Medulla oblongata (tissue), 1 donor: ENCODE measurements around the gene DSCAM.
"Not testable (repeated sequence)": the region's sequence is repeated elsewhere in the genome, so short reads cannot be mapped to it uniquely, and the experiment has no call there.

Experiments used
- DNase-seq: peaks from one replicate; pipeline ENCODE4 v3.0.0-alpha.2; 2015; ENCODE audit errors: extremely low spot score

The DSCAM gene

DNA sequence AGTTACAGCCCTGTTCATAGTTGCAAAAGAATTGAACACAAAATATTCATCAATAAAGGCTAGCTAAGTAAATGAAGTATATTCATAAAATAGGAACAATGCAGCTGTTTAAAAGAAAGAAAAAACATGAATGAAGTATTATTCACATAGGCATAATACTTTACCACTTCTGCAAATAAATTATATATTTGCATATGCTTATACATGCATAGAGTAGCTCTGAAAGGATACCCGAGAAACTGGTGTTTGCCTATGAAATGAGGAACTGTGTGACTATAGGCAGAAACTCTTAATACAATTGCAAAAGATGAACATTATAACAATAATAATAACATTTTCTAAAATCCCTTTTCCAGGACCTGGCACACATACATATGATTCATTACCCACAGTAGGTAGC, 385.9 kb downstream of the DSCAM start:
- DNase-seq = no peak

DNA sequence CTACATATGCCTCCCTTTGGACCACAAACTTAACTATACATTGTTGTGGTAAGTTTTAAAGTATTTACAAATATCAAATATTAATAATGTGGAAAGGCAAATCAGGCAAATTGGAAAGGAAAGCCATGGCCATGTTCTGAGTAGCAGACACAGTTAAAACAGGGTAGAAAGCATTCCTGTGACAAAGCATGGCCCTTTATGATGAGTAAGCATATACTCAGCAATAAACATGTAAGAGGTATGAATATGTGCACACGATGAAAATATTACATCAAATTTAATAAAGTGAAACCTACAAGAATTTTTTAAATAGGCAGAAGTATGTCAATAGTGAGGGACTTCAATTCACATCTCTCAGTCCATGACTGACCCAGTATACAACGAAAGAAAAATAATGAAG, 389.2 kb downstream of the DSCAM start:
- DNase-seq = no peak

DNA sequence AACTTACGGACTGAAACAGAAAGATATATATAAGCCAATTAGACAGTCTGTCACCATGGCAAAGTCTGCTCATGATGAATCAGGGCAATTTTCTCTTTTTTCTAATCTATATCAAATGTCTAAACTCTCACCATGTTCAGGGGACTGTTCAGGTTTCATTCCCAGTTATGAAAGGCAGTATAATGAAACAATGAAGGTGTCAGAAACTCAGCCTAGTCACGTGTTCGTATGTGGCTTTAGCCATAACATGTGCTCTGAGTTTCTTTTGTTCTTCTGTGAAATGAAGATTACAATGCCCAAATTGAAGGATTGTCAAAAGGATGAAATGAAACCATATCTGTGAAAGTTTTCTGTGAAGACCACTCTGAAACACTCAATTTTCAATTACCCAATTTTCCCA, 392.9 kb downstream of the DSCAM start:
- no peak for DNase-seq

DNA sequence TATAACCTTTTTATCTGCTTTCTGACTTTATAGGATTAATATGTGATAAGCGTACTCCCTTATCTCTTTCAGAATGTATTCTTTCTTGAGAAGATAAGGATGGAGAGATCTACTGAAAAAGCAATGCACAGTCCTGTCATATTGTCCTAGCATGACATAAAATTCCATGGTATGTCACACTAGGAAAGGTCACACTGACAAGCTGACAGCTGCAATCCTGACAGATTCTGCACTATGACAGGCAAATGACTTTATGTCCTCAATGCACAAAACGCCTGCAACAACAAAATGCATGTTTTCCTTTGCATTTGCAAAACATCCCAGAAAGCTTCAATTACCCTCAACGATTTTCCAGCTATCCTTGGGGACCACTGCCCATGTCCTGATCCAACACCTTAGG, 393.8 kb downstream of the DSCAM start:
- no peak for DNase-seq

DNA sequence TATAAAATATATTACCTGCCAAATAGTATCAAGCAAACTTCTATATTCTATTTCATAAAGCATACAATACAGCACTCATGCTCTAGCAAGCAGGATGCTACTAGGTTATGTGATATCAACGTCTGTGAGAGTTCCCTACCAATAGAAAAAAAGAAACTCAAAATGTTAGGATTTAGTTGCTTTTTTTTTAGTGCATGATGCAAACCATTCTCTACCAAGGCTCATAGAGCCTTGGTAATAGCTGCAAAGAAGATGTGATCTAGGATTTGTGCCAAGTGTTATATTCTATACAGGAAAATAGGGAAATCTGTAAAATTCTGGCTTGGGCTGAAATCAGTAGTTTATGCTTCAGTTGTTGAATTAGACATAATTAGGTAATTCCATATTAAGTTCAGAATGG, 394.4 kb downstream of the DSCAM start:
- no peak for DNase-seq

DNA sequence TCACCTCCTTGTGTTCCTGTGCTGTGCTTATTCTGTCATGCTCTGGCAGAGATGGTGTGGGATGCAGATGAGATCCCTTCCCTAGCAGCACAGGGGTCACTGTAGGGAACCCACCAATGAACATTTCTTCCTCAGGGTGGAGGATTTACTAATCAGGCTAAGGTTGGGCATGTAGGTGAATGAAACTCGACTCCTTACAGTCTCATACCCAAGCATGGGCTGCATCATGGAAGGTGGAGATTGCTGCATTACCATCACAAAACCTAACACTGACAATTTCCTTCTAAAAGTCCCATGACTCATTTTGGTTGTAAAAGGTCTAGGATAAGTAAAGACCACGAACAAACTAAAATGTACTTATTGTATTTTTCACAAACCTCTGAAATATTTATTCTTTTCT, 399.9 kb downstream of the DSCAM start:
- DNase-seq = no peak

DNA sequence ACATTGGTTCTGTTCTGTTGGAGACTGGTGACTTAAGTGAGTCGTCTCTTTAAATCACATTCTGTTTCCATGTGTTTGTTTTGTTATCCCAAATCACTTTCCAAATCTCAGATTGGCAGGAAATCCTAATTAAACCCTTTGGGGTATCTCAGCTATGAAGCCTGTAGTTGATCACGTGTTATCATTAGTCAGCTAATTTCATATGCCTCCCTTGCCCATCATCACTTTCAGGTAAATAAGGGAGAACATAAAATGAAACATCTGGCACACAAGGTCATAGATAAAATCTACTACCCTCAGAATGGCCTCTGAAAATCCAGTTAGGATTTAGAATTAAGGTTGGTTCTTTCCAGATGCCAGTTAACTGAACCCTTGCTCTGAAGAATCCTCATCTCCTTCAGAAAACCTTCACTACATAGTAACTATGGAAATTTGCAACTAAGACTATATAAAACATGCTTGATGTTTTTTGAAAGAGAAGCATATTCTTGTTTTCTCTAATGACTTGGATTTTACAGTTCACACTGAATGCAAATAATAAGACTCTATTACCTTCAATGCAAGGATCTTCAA, 401.5 kb downstream of the DSCAM start:
- DNase-seq = no peak

DNA sequence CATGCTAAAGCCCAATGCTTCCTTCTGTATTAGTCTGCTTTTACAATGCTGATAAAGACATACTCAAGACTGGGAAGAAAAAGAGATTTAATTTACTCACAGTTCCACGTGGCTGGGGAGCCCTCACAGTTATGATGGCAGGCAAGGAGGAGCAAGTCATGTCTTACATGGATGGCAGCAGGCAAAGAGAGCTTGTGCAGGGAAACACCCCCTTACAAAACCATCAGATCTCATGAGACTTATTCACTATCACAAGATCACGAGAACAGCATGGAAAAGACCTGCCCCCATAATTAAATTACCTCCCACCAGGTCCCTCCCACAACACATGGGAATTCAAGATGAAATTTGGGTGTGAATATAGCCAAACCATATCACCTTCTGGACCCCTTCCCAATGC, 407.4 kb downstream of the DSCAM start:
- not testable (repeated sequence) for DNase-seq

DNA sequence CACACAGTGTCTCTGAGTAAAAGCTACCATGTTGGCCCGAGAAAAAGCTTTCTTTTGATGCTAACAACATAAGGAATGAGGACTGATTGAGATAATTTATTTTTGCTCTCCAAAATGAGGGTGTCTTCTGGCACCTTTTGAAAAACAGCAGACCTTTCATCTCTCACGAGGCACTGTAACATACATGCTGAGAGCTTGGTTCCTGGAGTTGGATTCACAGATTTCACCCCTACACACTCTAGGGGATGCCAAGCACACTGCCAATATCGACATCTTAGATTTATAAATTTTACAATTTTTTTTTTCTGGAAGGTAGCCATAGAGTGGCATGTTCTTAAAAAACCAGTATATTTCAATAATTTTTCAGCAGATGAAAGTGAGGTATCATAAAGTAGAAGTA, 408.3 kb downstream of the DSCAM start:
- no peak for DNase-seq

DNA sequence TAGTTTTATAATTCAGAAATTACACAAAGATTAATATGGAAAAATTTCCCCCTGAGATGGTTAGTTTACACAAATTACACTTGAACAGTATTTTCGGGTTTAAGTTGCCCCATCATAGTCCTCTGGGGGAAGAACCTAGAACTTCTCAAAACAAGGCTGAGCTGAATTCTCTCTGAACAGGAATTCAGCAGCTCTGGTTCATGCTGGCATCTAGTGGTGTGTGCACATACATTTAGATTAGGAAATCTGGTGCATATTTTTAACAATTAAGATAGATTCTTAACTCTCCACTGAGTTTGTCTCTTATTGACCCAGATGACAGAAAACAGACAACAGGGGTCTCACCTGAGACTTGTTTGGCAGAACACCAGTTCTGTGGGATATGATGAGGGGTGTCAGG, 410.7 kb downstream of the DSCAM start:
- DNase-seq = no peak

DNA sequence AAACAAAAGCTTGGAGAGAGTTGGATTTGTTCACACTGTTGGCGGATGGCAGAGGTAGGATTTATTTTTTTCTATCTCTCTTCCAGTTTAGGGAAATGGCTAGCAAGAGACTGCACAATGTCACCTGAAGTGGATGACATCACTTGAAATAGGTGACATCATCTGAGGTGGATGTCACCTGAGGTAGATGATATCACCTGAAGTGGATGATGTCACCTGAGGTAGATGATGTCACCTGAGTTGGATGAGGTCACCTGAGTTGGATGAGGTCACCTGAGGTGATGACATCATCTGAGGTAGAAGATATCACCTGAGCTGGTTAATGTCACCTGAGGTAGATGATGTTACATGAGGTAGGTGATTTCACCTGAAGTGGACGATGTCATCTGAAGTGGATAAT, 413.4 kb downstream of the DSCAM start:
- no peak for DNase-seq

DNA sequence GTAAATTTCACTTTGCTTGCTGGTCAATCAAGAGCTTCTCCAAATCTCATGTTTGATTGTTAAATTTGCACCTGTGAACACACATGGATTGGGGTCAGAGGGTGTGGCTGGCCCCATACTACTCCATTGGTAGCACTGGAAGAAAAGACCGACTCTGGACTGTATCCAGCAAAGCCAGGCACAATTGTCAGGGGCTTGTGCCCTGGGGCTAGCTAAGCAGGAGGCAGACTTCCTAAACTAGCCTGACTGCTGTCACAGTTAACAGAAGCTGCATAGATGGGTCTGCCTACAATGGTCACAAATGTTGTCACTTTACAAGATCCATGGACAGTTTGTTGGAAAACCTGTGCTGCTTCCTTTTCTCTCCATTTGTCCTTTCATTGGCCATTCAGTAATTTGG, 421.0 kb downstream of the DSCAM start:
- DNase-seq = no peak

DNA sequence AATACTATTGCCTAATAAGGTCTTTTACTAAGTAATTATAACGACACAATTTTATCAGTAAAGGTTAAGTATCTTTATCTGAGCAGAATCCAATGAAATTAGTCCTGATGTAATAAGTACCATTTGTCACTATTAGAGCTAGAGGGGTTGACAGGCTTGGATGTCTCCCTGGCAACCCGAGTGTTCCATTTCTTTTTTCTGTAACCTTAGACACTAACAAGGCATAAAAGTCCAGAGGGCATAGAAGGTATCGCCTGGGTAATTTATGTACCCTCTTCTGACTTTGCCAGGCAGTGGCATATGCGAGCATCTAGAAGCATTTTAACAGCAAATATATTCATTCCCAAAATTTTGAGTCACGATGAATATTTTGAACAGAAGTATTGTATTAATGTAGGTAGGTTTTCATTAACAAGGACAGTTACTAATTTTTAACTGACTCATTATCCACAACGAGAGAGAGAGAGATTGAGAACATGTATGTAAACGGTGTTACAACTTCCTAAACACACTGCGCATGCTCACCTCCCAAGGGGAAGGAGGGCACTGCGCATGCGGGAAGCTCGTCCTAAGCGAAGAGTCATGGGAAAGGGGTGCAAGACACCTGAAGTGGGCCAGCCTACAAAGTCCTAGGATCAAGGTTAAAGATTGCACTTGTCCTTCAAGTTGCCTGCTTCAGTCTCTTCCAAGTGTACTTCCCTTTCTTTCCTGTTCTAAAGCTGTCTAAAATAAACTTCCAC, 423.9 kb downstream of the DSCAM start:
- no peak for DNase-seq

DNA sequence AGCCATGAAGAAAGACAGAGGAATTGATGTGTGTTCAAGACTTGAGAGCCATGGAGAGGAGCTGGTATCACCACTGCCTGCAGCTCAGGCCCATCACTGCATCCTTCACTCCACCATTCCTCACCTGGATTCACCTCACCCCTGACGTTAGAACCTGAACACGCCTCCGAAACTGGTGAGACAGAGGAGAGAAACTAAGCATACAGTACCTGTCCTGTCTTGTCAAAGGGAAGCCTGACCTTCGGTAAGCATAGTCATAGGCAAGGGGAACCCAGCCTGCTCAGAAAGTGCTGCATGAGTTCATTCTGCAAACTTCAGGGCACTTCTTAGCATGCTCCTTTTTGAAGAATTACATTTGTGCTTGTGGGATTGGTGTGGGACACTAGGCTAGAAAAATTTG, 425.8 kb downstream of the DSCAM start:
- DNase-seq = no peak

DNA sequence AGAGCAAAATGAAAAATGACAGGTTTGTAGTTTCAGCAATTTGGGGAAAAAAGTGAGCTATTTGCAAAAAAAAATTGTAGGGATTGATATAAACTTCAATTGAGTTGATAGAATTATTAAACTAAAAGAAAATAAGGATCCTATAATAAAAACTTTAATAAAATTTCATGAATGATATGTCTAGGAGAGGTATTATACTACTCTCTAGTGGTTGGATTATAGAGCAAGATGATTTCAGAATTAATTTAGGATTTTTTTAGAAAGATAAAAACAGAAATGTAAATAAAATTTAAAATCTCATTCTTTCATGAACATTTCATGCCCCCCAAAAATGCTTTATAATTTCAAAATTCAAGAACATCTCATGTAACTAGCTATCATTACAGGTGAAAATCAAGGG, 430.4 kb downstream of the DSCAM start:
- DNase-seq = no peak

DNA sequence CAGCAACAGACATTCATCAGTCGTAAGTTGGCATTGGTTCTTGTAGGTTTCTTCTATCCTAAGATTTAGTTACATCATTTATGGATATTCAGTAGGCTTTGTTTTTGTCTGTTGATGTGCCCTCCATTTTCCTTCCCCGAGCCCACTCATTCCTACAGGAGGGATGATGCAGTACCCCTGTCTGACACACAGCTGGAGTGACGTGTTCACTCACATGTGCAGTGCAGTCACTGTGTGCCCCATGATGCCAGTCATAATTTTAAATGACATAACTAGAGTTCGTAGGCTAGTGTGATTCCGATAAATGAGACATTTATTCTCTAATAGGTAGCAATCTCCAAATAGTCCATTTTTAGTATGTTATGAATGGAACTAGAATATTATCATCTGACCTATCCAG, 438.4 kb downstream of the DSCAM start:
- DNase-seq = no peak

DNA sequence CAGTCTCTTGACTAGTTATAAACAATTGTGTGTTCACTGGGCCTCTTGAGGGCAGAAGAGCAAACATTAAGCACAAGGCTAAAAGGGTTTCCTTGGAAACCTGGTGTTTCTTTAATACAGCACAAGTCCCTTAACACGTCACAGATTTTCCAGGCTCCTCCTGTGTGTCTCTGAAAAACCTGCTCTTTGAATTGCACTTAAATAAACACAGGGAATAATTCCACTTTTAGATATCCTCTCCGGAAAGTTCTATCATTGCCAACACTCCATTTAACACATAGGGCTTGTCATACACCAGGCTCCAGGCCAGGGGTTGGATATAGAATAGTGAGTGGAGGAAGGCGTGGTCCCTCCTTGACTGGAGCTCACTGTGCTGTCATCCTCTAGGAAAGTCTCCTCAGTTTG, 442.6 kb downstream of the DSCAM start:
- peak; percentile 47 for DNase-seq

DNA sequence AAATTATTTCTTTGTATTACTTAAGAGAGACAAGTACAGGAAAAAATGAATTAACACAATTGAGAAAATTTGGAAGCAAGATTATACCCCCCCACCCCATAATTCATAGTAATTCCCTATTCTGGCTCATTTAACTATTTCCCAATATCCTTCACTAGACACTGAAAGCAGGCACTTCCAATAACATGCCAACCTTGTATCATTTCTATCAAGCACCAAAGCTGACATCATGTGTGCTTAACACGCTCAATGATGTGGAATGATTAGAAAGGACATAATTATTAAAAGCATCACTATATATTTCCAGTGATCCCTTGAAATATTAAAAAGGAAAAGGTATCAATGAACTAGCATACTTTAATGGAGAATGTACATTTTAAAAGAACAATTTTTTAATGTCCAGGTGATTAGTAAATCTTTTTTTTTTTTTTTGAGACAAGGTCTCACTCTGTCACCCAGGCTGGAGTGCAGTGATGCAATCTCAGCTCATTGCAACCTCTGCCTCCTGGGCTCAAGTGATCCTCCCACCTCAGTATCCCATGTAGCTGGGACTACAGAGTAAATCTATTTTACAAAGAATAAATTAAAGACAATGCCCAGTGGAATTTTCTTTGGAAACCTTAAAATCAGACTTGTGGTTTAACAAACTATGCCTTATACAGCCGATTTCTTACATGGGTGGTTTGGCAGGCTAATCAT, 443.9 kb downstream of the DSCAM start:
- no peak for DNase-seq

DNA sequence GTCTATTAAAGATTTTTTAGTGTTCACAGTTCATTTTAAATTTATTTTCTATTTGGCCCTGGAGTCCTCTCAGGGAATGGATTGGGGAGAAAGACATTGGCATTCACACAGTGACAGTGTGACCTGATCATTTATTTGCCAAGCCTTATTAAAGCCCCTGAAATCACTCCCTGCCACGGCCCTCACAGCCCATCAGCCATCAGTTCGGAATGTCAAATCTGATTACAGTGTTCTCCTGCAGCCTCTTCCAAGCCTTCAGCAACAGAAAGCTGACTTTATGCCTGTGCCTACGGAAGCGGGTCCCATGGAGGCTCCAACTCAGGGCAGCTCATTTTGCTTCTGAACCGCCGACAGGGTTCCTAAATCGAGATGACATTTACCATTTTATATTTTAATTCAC, 451.2 kb downstream of the DSCAM start:
- no peak for DNase-seq

DNA sequence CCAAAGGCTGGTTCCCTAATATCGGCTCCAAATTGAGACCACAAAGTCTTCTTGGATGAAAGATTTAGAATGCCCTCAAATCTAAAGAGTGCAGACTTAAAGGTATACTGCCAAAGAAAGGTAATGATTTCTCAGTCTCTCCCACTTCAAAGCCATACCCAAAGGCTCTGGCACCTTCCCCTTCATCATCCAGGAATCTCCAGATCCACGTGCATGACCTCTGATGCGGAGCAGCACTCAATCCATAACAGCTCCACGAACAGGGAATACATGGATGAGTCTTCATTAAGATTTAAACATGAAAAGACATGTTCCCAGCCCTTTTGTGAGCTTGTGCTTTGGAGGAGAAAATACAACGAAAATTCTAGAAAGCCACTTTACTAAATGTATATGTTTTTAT, 453.9 kb downstream of the DSCAM start:
- no peak for DNase-seq

DNA sequence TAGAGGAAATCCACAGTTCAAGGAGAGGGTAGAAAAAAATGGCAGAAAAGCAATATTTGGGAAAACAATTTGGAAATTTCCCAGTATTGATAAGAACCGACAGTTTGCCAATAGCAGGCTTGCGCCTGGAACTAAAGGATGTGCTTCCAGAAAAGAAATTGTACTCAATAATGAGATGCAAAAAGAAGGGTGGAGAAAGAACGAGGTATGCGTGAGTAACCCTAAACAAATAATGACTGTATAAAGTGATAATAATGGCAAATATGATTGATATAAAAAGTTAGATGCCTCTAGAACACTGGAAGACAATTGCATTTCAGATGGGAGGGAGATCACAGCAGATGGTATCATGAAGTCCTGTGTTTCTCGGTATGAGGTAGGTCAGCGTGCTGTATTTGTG, 458.9 kb downstream of the DSCAM start:
- DNase-seq = no peak

DNA sequence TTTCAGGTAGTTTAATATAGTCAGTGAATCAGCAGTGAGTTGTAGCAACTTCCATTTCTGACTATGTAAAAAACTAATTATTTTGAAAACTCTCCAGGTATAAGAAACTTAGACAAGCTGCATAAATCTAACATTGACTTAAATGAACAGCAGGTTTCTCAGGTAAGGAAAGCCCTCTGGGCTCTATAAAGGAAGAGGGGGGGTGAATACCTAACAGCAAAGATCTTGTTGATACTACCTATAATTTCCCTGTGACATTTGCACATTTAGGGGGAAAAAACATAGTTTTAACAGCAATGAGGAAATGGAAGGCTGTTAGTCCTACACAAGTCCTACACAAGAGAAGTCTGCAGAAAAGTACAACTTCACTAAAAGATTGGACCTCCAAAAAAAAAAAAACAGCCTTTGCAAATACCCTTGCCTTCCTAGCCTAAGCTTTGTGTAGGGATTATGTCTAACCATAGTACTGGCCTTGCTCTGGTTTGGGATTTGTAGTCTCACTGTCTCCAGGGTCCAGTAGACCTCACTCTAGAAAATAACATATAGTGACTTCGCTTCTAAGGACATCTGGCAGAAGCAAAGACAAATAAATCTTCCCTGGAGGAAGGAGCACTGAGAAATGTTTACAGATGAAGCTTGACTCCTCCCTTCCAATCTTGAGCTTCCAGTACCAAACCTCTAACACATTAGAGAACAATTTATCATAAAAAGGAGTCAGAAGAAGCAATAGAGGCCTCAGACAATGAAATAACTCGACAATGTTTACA, 459.8 kb downstream of the DSCAM start:
- no peak for DNase-seq
